Kidney (tissue), 14 donors: ENCODE results near the gene LAPTM5. TPM values are rescaled to one million over a fixed set of nuclear protein-coding genes. Genes with fewer than 3 reads are reported as not detected.
A peak's percentile ranks its signal among the peaks of the same experiment; 100 is the strongest.

Experiments used
- DNase-seq, 5 donors: peaks; one replicate each; pipeline ENCODE4 v3.0.0-alpha.2; 2013 to 2020
- FAIRE-seq: peaks from 2 replicates; lab custom pipeline; 2012; peaks lifted over from hg19 to GRCh38; lab: Jason Lieb, UNC
- H3K27ac ChIP-seq, 2 donors: one replicate each; pipeline ENCODE4 v1.7.0; 2013; ENCODE audit warnings: low read depth in 2 of 2, low read length in 2 of 2, inconsistent platforms in 1 of 2
- H3K27me3 ChIP-seq: one replicate; pipeline ENCODE4 v1.7.1; 2013; ENCODE audit warnings: low read length, inconsistent platforms; ENCODE audit not compliant: control insufficient read depth, insufficient read depth
- H3K36me3 ChIP-seq, 3 donors: one replicate each; pipeline versions ENCODE4 v1.7.0 to v1.7.1; 2013; ENCODE audit warnings: low read length in 3 of 3, control low read depth in 1 of 3, inconsistent platforms in 1 of 3; ENCODE audit not compliant: insufficient read depth in 3 of 3, control insufficient read depth in 2 of 3
- H3K4me1 ChIP-seq, 3 donors: one replicate each; pipeline versions ENCODE4 v1.7.0 to v1.7.1; 2013; ENCODE audit warnings: low read length in 3 of 3, inconsistent platforms in 1 of 3, low read depth in 1 of 3; ENCODE audit not compliant: control insufficient read depth in 2 of 3, insufficient read depth in 2 of 3
- H3K4me3 ChIP-seq, 3 donors: one replicate each; pipeline versions ENCODE4 v1.7.0 to v1.8.1; 2013; ENCODE audit warnings: low read length in 3 of 3, control low read depth in 1 of 3, inconsistent platforms in 1 of 3
- H3K9ac ChIP-seq, 3 donors: one replicate each; pipeline versions ENCODE4 v1.7.0 to v1.7.1; 2013; ENCODE audit warnings: low read length in 3 of 3, control low read depth in 1 of 3, inconsistent platforms in 1 of 3
- H3K9me3 ChIP-seq, 3 donors: one replicate each; pipeline versions ENCODE4 v1.7.0 to v1.7.1; 2013; ENCODE audit warnings: low read length in 3 of 3, control low read depth in 1 of 3, inconsistent platforms in 1 of 3; ENCODE audit not compliant: control insufficient read depth in 2 of 3, insufficient read depth in 1 of 3
- CTCF ChIP-seq: IDR thresholded peaks from 3 replicates; pipeline ENCODE4 v1.5.1; 2012; ENCODE audit warnings: mild to moderate bottlenecking, moderate library complexity, borderline replicate concordance; ENCODE audit not compliant: insufficient read depth; ENCODE audit errors: extremely low read depth
- intact Hi-C: fragments of 100-400 bp; cut with DNase I; formaldehyde crosslinking; loops from one replicate; pipeline ENCODE4 v1.11.1; 2022
- polyA plus RNA-seq: library from polyadenylated mRNA; stranded (reverse); fragments of 350-450 nt; fragmentation: Illumina TruSeq; extraction: RNeasy Lipid Tissue Mini Kit (QIAGEN cat#74804); gene quantifications from one replicate; pipeline ENCODE4 v1.2.3, GENCODE V29; 2014; ENCODE audit warnings: low read depth, low replicate concordance; ENCODE audit not compliant: insufficient read depth
- total RNA-seq: library from RNA; stranded (reverse); fragmentation: NEBNext Ultra II Directional; extraction: Animal tissue kit (Norgen Biotek cat#: 25700); gene quantifications from one replicate; pipeline ENCODE4 v1.2.1, GENCODE V29; 2021
- donor health status: control.
- donor health status: control.
- donor health status: control.
- donor health status: control.
- donor health status: control.
- donor health status: DM: yes; HTN: yes; CAD: no.
- donor health status: Normal renal cell carcinoma (clear cell type).

LAPTM5 gene
- total and polyA plus RNA-seq, 2 donors from 2014 or later = 23.5 to 108 TPM

GRCh38 chr1:30726236-30726635, 31.3 kb downstream of the LAPTM5 start:
- H3K36me3 ChIP-seq = no peaks in the 10 kb centered on the region
- no peak overlapping the region for H3K9ac ChIP-seq
- peak in 3 of 5 donors; percentile 37 to 57 (median 43) for DNase-seq
- FAIRE-seq = no peak
- no peak overlapping the region for H3K4me3 ChIP-seq
- intact Hi-C loops = no loop called here
- no peaks in the 10 kb centered on the region for H3K9me3 ChIP-seq
- peaks cover 0 to 3% (median 3%) of the 10 kb centered on the region in 3 donors for H3K4me1 ChIP-seq
- H3K27ac ChIP-seq = no peak overlapping the region
- no peaks in the 10 kb centered on the region for H3K27me3 ChIP-seq
- no peak for TF ChIP-seq CTCF

- no peak for TF ChIP-seq CTCF
- Histone ChIP-seq H3K9ac (no peak overlapping the region), H3K4me3 (no peak overlapping the region), H3K4me1 (peaks cover 0 to 3% (median 0%) of the 10 kb centered on the region in 3 donors), H3K27me3 (no peaks in the 10 kb centered on the region), H3K36me3 (no peaks in the 10 kb centered on the region), H3K9me3 (no peaks in the 10 kb centered on the region), H3K27ac (no peak overlapping the region)
- DNase-seq = peak in 1 of 5 donors; percentile 61
- no peak for FAIRE-seq
- intact Hi-C loops = no loop called here
These were observed 32.0 kb downstream of the LAPTM5 start for GRCh38 chr1:30725450-30726095.

GRCh38 chr1:30724655-30725421, 32.7 kb downstream of the LAPTM5 start:
- Histone ChIP-seq H3K27me3 (no peaks in the 10 kb centered on the region), H3K36me3 (no peaks in the 10 kb centered on the region), H3K9ac (no peak overlapping the region), H3K27ac (no peak overlapping the region), H3K4me3 (no peak overlapping the region), H3K9me3 (no peaks in the 10 kb centered on the region), H3K4me1 (no peaks in the 10 kb centered on the region)
- DNase-seq = no peak
- intact Hi-C loops = loop anchor here (5.0 kb wide), 1 partner anchor 52 kb away; no protein-coding TSS in a partner anchor
- TF ChIP-seq CTCF = no peak
- FAIRE-seq = no peak
